Tibial nerve (tissue), 4 donors: ENCODE measurements around the gene CD47. TPM values are rescaled to one million over a fixed set of nuclear protein-coding genes. Genes with fewer than 3 reads are reported as not detected.

ENCODE experiments used
- DNase-seq, 2 donors: peaks; one replicate each; pipeline ENCODE4 v3.0.0-alpha.2; 2019; ENCODE audit warnings: low spot score in 2 of 2
- H3K27ac ChIP-seq, 4 donors: fragments of 200-600 bp; sonication (generic) in 3 of 4; one replicate each; pipeline ENCODE4 v1.5.1; 2017 to 2019; ENCODE audit warnings: mild to moderate bottlenecking in 1 of 4
- H3K27me3 ChIP-seq, 2 donors: fragments of 200-600 bp; sonication (generic) in 1 of 2; one replicate each; pipeline versions ENCODE4 v1.5.1 to v1.6.0; 2017 to 2019
- H3K36me3 ChIP-seq, 3 donors: fragments of 200-600 bp; sonication (generic); one replicate each; pipeline ENCODE4 v1.5.1; 2018 to 2019
- H3K4me1 ChIP-seq, 4 donors: fragments of 200-600 bp; sonication (generic) in 3 of 4; one replicate each; pipeline ENCODE4 v1.5.1; 2017 to 2019
- H3K4me3 ChIP-seq, 4 donors: fragments of 200-600 bp; sonication (generic) in 3 of 4; one replicate each; pipeline ENCODE4 v1.5.1; 2017 to 2019; ENCODE audit warnings: mild to moderate bottlenecking in 1 of 4, moderate library complexity in 1 of 4
- H3K9me3 ChIP-seq, 4 donors: fragments of 200-600 bp; sonication (generic) in 3 of 4; one replicate each; pipeline ENCODE4 v1.5.1; 2017 to 2019
- CTCF ChIP-seq, 5 experiments: fragments of 200-600 bp in 3 of 5; fragments of 450-650 bp in 2 of 5; sonication (generic) in 3 of 5; IDR thresholded peaks; one replicate each; pipeline ENCODE4 v1.5.1; 2016 to 2019; ENCODE audit warnings: antibody characterized with exemption in 5 of 5, mild to moderate bottlenecking in 3 of 5, moderate library complexity in 2 of 5
- EP300 ChIP-seq, 2 donors: sonication (generic); formaldehyde crosslinking; IDR thresholded peaks; one replicate each; pipeline ENCODE4 v1.6.1; 2017; ENCODE audit warnings: antibody characterized with exemption in 2 of 2, mild to moderate bottlenecking in 1 of 2
- POLR2A ChIP-seq, 2 donors: fragments of 450-650 bp; IDR thresholded peaks; one replicate each; pipeline ENCODE4 v1.6.1; 2017; ENCODE audit warnings: antibody characterized with exemption in 2 of 2, mild to moderate bottlenecking in 2 of 2, moderate library complexity in 2 of 2
- WGBS, 2 donors: methylation state at CpG; one replicate each; pipeline ENCODE4 v1.1.5; 2018; 5-methylcytosine and 5-hydroxymethylcytosine counted together
- total RNA-seq, 4 donors: library from RNA; depleted of rRNA; stranded (reverse); fragments of >200 nt; gene quantifications; one replicate each; pipeline ENCODE4 v1.1.0, GENCODE V29; 2016

CD47 gene
- total RNA-seq, 4 donors from 2014 or later = 57.9 to 63.9 (median 60.5) TPM

GRCh38 chr3:108127301-108127988 is 36.6 kb upstream of the CD47 start:
- H3K36me3 ChIP-seq = no peaks in the 10 kb centered on the region
- TF ChIP-seq CTCF (IDR thresholded peaks at IDR 0.05) (no peak), POLR2A (IDR thresholded peaks at IDR 0.05) (no peak), EP300 (IDR thresholded peaks at IDR 0.05) (no peak)
- whole genome bisulfite sequencing, 2 donors = 76 to 80% methylated on average over 9 of the region's 9 CpGs
- no peaks in the 10 kb centered on the region for H3K9me3 ChIP-seq
- peak overlapping the region in 1 of 4 donors; percentile 46 for H3K27ac ChIP-seq
- no peak overlapping the region for H3K4me3 ChIP-seq
- H3K4me1 ChIP-seq = peaks cover 0 to 10% (median 4%) of the 10 kb centered on the region in 4 donors
- no peak for DNase-seq
- H3K27me3 ChIP-seq = no peaks in the 10 kb centered on the region

- WGBS, 2 donors = 86 to 89% methylated on average over 1 of the region's 1 CpG
- Histone ChIP-seq H3K4me3 (no peak overlapping the region), H3K9me3 (no peaks in the 10 kb centered on the region), H3K27ac (peak overlapping the region in 1 of 4 donors; percentile 7), H3K36me3 (no peaks in the 10 kb centered on the region), H3K27me3 (no peaks in the 10 kb centered on the region), H3K4me1 (peaks cover 0 to 10% (median 4%) of the 10 kb centered on the region in 4 donors)
- DNase-seq = no peak
- no peak for TF ChIP-seq POLR2A (IDR thresholded peaks at IDR 0.05)
- no peak for TF ChIP-seq CTCF (IDR thresholded peaks at IDR 0.05)
- TF ChIP-seq EP300 (IDR thresholded peaks at IDR 0.05) = no peak
These were observed 35.5 kb upstream of the CD47 start for GRCh38 chr3:108126348-108126747.

- Histone ChIP-seq H3K36me3 (no peaks in the 10 kb centered on the region), H3K9me3 (no peaks in the 10 kb centered on the region), H3K4me1 (peaks cover 0 to 10% (median 4%) of the 10 kb centered on the region in 4 donors), H3K4me3 (peak overlapping the region in 1 of 4 donors; percentile 10), H3K27ac (peak overlapping the region in 1 of 4 donors; percentile 70), H3K27me3 (no peaks in the 10 kb centered on the region)
- WGBS, 2 donors = 72 to 76% methylated on average over 6 of the region's 6 CpGs
- TF ChIP-seq EP300 (IDR thresholded peaks at IDR 0.05) = no peak
- no peak for TF ChIP-seq CTCF (IDR thresholded peaks at IDR 0.05)
- no peak for TF ChIP-seq POLR2A (IDR thresholded peaks at IDR 0.05)
- DNase-seq = no peak
These were observed 34.8 kb upstream of the CD47 start for GRCh38 chr3:108125550-108126071.

- H3K4me3 ChIP-seq = peak overlapping the region in 1 of 4 donors; percentile 10
- no peak for DNase-seq
- H3K9me3 ChIP-seq = no peaks in the 10 kb centered on the region
- no peak for TF ChIP-seq CTCF (IDR thresholded peaks at IDR 0.05)
- no peak for TF ChIP-seq EP300 (IDR thresholded peaks at IDR 0.05)
- TF ChIP-seq POLR2A (IDR thresholded peaks at IDR 0.05) = no peak
- peaks cover 0 to 10% (median 4%) of the 10 kb centered on the region in 4 donors for H3K4me1 ChIP-seq
- no peaks in the 10 kb centered on the region for H3K36me3 ChIP-seq
- H3K27me3 ChIP-seq = no peaks in the 10 kb centered on the region
- WGBS, 2 donors = 90 to 95% methylated on average over 4 of the region's 4 CpGs
- peak overlapping the region in 1 of 4 donors; percentile 70 for H3K27ac ChIP-seq
These were observed 34.3 kb upstream of the CD47 start for GRCh38 chr3:108125153-108125543.
